Fibroblast of lung (primary cell): Measurements from ENCODE around the gene TARBP2. TPM values are rescaled to one million over a fixed set of nuclear protein-coding genes. Genes with fewer than 3 reads are reported as not detected.

ENCODE experiments used
- DNase-seq, 2 donors: peaks; one replicate each; pipeline versions ENCODE4 v3.0.0 to v3.0.0-alpha.2; 2010; ENCODE audit warnings: low read depth in 2 of 2
- H2AFZ ChIP-seq: 2 replicates; pipeline ENCODE4 v1.5.1; 2012; ENCODE audit warnings: low read length, control low read depth, inconsistent platforms
- H3K27ac ChIP-seq: 2 replicates; pipeline ENCODE4 v1.5.1; 2011; ENCODE audit warnings: low read length, control low read depth; ENCODE audit not compliant: insufficient read depth
- H3K27me3 ChIP-seq: 2 replicates; pipeline ENCODE4 v1.5.1; 2011; ENCODE audit warnings: mild to moderate bottlenecking, low read length; ENCODE audit not compliant: control insufficient read depth, insufficient read depth
- H3K36me3 ChIP-seq: 2 replicates; pipeline ENCODE4 v1.5.1; 2011; ENCODE audit warnings: low read length; ENCODE audit not compliant: control insufficient read depth, insufficient read depth
- H3K4me1 ChIP-seq: 2 replicates; pipeline ENCODE4 v1.5.1; 2011; ENCODE audit warnings: low read length; ENCODE audit not compliant: control insufficient read depth, insufficient read depth; ENCODE audit errors: extremely low read depth
- H3K4me2 ChIP-seq: 2 replicates; pipeline ENCODE4 v1.5.1; 2011; ENCODE audit warnings: low read length, control low read depth; ENCODE audit not compliant: insufficient read depth; ENCODE audit errors: extremely low read depth
- H3K4me3 ChIP-seq, 4 experiments: fragments of 200-600 bp in 1 of 4; sonication (generic) in 1 of 4; replicated peaks in 1 of 4; 2 replicates each; pipeline ENCODE4 v1.5.1; 2011 to 2016; ENCODE audit warnings: low read length in 4 of 4, low read depth in 3 of 4, mild to moderate bottlenecking in 3 of 4, control low read depth in 2 of 4, inconsistent platforms in 1 of 4, mixed read lengths in 1 of 4; ENCODE audit not compliant: insufficient read depth in 1 of 4; ENCODE audit errors: control extremely low read depth in 1 of 4
- H3K79me2 ChIP-seq: 2 replicates; pipeline ENCODE4 v1.5.1; 2012; ENCODE audit warnings: mild to moderate bottlenecking, low read length, inconsistent platforms; ENCODE audit not compliant: control insufficient read depth, insufficient read depth
- H3K9ac ChIP-seq: 2 replicates; pipeline ENCODE4 v1.5.1; 2011; ENCODE audit warnings: mild to moderate bottlenecking, low read length, control low read depth; ENCODE audit not compliant: insufficient read depth
- H3K9me3 ChIP-seq: 2 replicates; pipeline ENCODE4 v1.5.1; 2012; ENCODE audit warnings: low read depth, low read length; ENCODE audit not compliant: control insufficient read depth, insufficient read depth
- H4K20me1 ChIP-seq: 2 replicates; pipeline ENCODE4 v1.5.1; 2011; ENCODE audit warnings: low read length; ENCODE audit not compliant: control insufficient read depth, insufficient read depth; ENCODE audit errors: extremely low read depth
- EZH2 ChIP-seq: IDR thresholded peaks from 2 replicates; pipeline ENCODE4 v1.5.1; 2012; ENCODE audit warnings: low read length, control low read depth, mild to moderate bottlenecking; ENCODE audit errors: missing control alignments
- polyA plus RNA-seq, 2 donors: library from polyadenylated mRNA; depleted of rRNA in 1 of 2; stranded (reverse) in 1 of 2; unstranded in 1 of 2; fragments of >200 nt; gene quantifications; 2 replicates each; pipeline ENCODE4 v1.2.1, GENCODE V29; 2011 to 2012; ENCODE audit warnings: missing spikeins in 1 of 2
- total RNA-seq: library from RNA; depleted of rRNA; stranded (reverse); fragments of >200 nt; gene quantifications from 2 replicates; pipeline ENCODE4 v1.2.1, GENCODE V29; 2014
- TF ChIP-seq, protein P1 (sequence below), 2 donors: IDR thresholded peaks in 1 of 2; conservative IDR thresholded peaks in 1 of 2; 1 replicate in 1 of 2; 2 replicates in 1 of 2; pipeline ENCODE4 v1.5.1; 2011 to 2012; ENCODE audit warnings: low read length in 2 of 2, control low read depth in 1 of 2, inconsistent platforms in 1 of 2, low read depth in 1 of 2, mild to moderate bottlenecking in 1 of 2

TARBP2 gene
- total and polyA plus RNA-seq, 2 donors (not counting 1 experiment from before 2014, with no cell fraction given) = 19.8 to 39.3 TPM

DNA sequence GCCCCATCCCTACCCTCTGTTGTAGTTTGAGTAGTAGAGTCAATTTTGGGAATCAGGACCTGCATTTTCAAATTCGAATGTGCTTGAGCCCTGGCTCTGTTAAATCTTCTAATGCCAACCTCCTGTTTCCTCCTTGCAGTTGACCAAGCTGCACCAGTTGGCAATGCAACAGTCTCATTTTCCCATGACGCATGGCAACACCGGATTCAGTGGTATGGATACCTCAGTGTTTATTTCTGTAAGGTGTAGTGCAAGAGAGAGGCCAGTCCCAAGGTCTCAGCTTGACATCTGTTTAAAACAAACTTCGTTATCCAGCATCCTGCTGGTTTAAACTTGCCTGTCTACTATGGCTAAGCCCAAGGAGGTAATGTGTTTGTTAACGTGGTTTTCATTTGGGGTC lies 34.0 kb upstream of the TARBP2 start:
- Histone ChIP-seq H3K79me2 (peaks cover 72% of the 10 kb centered on the region), H3K9me3 (no peaks in the 10 kb centered on the region), H4K20me1 (no peaks in the 10 kb centered on the region), H3K4me1 (no peaks in the 10 kb centered on the region), H3K36me3 (peaks cover 40% of the 10 kb centered on the region), H3K9ac (no peak overlapping the region), H3K27ac (no peak overlapping the region), H3K4me2 (no peak overlapping the region), H2AFZ (no peak overlapping the region), H3K4me3 (no peak overlapping the region), H3K27me3 (no peaks in the 10 kb centered on the region)
- TF ChIP-seq, protein P1, sequence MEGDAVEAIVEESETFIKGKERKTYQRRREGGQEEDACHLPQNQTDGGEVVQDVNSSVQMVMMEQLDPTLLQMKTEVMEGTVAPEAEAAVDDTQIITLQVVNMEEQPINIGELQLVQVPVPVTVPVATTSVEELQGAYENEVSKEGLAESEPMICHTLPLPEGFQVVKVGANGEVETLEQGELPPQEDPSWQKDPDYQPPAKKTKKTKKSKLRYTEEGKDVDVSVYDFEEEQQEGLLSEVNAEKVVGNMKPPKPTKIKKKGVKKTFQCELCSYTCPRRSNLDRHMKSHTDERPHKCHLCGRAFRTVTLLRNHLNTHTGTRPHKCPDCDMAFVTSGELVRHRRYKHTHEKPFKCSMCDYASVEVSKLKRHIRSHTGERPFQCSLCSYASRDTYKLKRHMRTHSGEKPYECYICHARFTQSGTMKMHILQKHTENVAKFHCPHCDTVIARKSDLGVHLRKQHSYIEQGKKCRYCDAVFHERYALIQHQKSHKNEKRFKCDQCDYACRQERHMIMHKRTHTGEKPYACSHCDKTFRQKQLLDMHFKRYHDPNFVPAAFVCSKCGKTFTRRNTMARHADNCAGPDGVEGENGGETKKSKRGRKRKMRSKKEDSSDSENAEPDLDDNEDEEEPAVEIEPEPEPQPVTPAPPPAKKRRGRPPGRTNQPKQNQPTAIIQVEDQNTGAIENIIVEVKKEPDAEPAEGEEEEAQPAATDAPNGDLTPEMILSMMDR (conservative IDR thresholded peaks at IDR 0.05 in 1 of 2, IDR thresholded peaks at IDR 0.05 in 1 of 2; ENCODE audit: low read depth in 1 of 2, low read length in 2 of 2) = no peak
- TF ChIP-seq EZH2 = no peak
- DNase-seq = no peak

DNA sequence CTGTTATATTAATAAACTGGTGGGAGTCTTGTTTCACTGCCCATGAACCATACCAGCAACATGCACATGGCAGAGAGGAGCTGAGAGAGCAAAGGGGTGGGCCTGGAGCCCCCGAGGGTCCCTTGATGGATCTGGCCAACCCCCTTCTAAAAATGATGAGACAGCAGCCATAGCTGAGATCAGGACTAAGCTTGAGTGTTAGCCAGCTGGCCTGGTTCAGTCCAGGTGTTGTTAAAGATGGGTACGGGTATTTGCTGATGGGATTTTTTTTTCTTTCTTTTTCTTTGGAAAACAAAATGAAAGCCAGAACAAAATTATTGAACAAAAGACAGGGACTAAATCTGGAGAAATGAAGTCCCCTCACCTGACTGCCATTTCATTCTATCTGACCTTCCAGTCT lies 33.2 kb upstream of the TARBP2 start:
- no peaks in the 10 kb centered on the region for H3K27me3 ChIP-seq
- H3K36me3 ChIP-seq = peaks cover 37% of the 10 kb centered on the region
- H3K79me2 ChIP-seq = peaks cover 71% of the 10 kb centered on the region
- no peak overlapping the region for H3K4me2 ChIP-seq
- H3K9me3 ChIP-seq = no peaks in the 10 kb centered on the region
- no peak overlapping the region for H3K4me3 ChIP-seq
- DNase-seq = no peak
- TF ChIP-seq EZH2 = no peak
- TF ChIP-seq, protein P1 (conservative IDR thresholded peaks at IDR 0.05 in 1 of 2, IDR thresholded peaks at IDR 0.05 in 1 of 2; ENCODE audit: low read depth in 1 of 2, low read length in 2 of 2) = no peak
- H2AFZ ChIP-seq = no peak overlapping the region
- no peaks in the 10 kb centered on the region for H3K4me1 ChIP-seq
- no peaks in the 10 kb centered on the region for H4K20me1 ChIP-seq
- H3K9ac ChIP-seq = no peak overlapping the region
- H3K27ac ChIP-seq = no peak overlapping the region

- H3K9me3 ChIP-seq = no peaks in the 10 kb centered on the region
- H3K4me2 ChIP-seq = no peak overlapping the region
- TF ChIP-seq, protein P1 (conservative IDR thresholded peaks at IDR 0.05 in 1 of 2, IDR thresholded peaks at IDR 0.05 in 1 of 2; ENCODE audit: low read depth in 1 of 2, low read length in 2 of 2) = no peak
- no peak for TF ChIP-seq EZH2
- no peaks in the 10 kb centered on the region for H4K20me1 ChIP-seq
- no peak overlapping the region for H3K27ac ChIP-seq
- H3K36me3 ChIP-seq = peaks cover 34% of the 10 kb centered on the region
- H3K27me3 ChIP-seq = no peaks in the 10 kb centered on the region
- DNase-seq = no peak
- H3K9ac ChIP-seq = no peak overlapping the region
- no peak overlapping the region for H3K4me3 ChIP-seq
- H3K4me1 ChIP-seq = no peaks in the 10 kb centered on the region
- no peak overlapping the region for H2AFZ ChIP-seq
- H3K79me2 ChIP-seq = peaks cover 69% of the 10 kb centered on the region
Observed at GRCh38 chr12:53468282-53468681, 32.8 kb upstream of the TARBP2 start.
